Measurements from ENCODE around the gene ABLIM3.

ABLIM3 gene

DNA sequence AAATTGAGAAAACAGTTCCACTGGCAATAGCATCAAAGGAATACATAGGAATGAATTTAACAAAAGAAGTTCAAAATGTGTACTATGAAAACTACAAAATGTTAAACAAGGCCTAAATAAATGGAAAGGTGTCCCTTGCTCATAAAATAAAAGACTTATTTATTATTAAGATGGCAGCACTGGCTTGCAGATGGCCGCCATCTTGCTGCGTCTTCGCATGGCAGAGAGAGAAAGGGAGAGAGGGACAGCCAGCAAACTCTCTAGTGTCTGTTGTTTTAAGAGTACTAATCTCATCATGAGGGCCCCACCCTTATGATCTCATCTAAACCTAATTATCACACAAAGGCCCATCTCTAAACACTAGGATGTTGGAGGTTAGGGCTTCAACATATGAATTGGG is 47.1 kb downstream of the ABLIM3 start:
- DNase-seq (ENCODE audit: low read depth): no peak

DNA sequence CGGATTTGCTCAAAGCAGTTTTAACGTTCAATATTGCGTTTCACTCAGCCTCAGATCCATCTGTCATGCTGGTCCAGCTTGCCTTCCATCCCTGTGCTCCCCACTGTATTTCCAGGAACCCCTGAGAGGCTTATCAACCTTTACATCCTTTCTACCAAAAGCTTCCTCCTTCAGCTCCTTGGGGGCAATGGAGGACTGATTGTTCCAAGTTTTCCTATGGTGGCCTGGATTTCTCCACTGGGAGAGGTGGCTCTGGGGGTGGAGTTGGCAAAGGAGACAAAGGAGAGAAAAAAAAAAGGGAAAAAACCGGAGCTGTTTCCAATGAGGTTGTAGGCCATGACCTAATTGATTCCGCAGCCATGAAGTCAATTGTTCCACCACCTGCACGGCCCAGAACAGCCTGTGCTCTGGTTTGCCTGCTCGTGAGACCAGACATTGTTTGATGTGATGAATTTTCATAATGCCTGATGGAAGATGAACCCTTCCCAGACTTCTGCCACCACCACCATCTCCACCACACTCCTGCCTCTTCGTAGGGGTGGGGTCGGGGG is 54.1 kb downstream of the ABLIM3 start:
- no peak for DNase-seq (ENCODE audit: low read depth)

- DNase-seq (ENCODE audit: low read depth): no peak
These were observed 54.7 kb downstream of the ABLIM3 start for GRCh38 chr5:149195962-149196361.

DNA sequence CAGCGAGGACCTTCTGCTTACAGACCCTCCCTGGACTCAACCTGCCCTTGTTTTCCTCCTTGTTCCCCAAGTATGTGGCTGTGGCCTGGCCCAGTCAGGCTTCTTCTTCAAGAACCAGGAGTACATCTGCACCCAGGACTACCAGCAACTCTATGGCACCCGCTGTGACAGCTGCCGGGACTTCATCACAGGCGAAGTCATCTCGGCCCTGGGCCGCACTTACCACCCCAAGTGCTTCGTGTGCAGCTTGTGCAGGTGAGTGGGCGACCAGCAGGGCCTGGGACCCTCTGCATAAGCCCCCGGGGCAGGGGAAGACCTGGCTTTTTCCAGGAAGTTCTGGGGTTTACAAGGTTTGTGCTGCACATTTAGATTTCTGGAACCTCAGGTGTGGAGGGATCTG is 56.9 kb downstream of the ABLIM3 start:
- DNase-seq (ENCODE audit: low read depth): no peak

DNA sequence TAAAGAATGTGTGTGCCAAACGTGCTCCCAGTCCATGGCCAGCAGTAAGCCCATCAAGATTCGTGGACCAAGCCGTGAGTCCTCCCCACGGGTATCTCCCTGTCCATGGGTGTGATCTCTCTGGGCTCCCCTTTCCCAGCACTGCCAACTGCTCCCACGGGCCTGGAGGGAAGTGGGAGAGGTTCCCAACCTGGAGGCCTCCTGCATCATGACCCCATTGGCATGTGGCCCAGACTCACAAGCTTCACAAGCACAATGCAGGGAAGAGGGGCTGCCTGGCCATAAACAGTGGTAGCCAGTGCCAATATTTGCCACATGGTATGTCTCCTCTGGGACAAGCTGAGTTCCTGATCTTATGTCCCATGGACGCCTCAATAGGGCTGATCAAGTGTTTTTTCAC is 59.1 kb downstream of the ABLIM3 start:
- no peak for DNase-seq (ENCODE audit: low read depth)

- DNase-seq (ENCODE audit: low read depth): no peak
These were observed 59.9 kb downstream of the ABLIM3 start for GRCh38 chr5:149201121-149201637.

- DNase-seq (ENCODE audit: low read depth): no peak
These were observed 61.7 kb downstream of the ABLIM3 start for GRCh38 chr5:149202910-149203451.

GRCh38 chr5:149203921-149204441 is 62.7 kb downstream of the ABLIM3 start:
- DNase-seq (ENCODE audit: low read depth): no peak

DNA sequence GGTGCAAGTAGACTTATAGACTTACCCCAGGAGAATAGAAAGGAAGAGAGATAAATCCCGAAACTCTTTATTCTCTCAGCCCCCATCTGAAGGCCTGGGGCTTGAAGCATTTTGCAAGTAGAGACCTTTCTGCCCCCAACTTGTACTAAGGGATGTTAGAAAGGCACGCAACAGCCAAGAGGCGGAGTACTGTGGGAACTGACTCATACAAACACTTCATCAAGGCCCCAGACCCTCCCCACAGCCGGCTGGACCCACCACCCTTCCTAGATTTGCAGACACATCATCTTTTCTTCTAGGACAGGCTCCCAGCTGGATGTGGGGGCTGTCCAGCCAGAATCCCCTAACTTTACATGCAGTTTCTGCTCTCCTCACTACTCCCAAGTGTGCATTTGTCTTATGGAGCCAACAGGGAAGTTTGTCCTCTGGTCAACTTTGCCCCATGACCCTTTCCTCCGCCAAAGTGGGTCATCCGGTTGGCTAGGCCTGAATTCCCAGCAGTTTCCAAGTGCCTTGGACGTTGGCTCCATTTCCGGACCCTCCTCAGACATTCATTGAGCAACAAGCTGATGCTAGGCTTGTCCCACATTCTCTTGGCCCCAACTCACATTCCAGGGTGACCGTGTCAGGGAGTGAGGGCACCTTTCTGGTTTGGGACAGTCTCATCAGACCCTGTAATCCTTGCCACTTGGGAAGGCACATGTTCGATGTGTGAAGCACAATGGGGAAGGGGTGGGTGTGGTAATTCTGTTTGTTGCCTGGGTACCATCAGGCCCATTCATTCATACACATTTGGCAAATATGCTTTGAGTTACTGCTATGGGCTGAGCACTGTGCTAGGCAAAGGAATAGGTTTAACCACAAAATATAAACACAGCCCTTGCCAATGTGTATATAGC is 64.6 kb downstream of the ABLIM3 start:
- DNase-seq (ENCODE audit: low read depth): no peak

DNA sequence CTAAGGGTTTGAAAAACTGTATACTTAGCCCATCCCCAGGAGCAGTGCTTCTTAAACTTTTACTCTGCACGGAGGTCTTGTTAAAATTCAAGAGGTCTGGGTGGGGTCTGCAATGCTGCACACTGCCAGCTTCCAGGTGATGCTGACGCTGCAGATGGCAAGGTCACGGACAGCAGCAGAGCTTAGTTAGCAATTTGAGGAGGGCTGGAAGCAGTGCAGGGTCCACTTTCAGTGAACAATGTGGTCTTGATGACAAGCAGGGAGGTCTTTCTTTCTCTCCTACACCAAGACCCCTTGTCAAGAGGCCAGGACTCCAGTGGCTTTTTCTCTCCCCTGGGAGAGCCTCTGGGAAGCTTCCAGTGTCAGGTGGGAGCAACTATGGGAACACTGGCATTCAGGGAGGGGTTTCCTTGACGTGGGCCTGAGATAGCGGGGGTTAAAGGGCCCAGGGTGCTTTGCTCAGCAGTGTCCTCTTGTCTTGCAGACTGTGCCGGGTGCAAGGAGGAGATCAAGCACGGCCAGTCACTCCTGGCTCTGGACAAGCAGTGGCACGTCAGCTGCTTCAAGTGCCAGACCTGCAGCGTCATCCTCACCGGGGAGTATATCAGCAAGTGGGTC is 65.3 kb downstream of the ABLIM3 start:
- DNase-seq (ENCODE audit: low read depth): no peak

GRCh38 chr5:149207831-149208230 is 66.5 kb downstream of the ABLIM3 start:
- no peak for DNase-seq (ENCODE audit: low read depth)

GRCh38 chr5:149210225-149210624 is 68.9 kb downstream of the ABLIM3 start:
- DNase-seq (ENCODE audit: low read depth): no peak

DNA sequence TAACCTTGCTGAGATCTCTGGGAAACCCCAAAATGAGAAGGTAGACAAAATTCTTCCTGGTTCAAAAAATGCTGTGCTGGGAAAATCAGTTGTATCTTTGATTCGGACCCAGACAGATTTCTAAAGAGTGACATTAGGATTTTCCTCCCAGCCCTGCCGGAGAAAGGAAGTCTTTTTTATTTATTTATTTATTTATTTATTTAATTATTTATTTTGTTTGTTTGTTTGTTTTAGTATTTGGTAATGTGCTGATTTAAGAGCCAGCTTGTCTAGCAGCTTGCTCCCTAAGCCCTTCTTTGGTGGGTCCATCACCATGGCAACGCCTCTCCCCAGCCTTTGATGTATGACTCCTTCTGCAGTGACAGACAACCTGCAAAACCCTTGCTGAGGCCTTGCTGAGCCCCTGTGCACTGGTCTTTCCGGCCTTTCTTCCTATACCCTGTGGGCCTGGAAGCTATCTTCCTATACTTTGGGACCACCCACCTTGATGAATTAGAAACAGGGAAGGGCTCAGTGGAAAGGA is 69.7 kb downstream of the ABLIM3 start:
- no peak for DNase-seq (ENCODE audit: low read depth)

DNA sequence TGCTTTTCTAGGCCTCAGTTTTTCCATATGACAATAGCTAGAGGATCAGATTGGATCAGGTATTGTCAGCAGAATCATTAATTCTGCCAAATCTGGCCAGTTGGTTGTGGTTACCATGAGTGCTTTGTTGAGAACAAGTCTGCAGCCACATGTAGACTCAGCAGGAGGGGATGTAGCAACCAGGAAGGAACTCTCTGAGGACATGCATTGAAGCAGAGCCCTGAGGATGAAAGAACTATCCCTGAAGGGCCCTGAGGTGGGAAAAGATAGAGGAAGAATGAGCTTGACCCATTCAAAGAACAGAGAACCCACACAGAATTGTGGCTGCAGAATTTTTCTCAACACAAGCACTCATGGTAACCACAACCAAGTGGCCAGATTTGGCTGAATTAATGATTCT is 70.3 kb downstream of the ABLIM3 start:
- no peak for DNase-seq (ENCODE audit: low read depth)

- DNase-seq (ENCODE audit: low read depth): peak; percentile 97
These were observed 71.1 kb downstream of the ABLIM3 start for GRCh38 chr5:149212198-149212951.

DNA sequence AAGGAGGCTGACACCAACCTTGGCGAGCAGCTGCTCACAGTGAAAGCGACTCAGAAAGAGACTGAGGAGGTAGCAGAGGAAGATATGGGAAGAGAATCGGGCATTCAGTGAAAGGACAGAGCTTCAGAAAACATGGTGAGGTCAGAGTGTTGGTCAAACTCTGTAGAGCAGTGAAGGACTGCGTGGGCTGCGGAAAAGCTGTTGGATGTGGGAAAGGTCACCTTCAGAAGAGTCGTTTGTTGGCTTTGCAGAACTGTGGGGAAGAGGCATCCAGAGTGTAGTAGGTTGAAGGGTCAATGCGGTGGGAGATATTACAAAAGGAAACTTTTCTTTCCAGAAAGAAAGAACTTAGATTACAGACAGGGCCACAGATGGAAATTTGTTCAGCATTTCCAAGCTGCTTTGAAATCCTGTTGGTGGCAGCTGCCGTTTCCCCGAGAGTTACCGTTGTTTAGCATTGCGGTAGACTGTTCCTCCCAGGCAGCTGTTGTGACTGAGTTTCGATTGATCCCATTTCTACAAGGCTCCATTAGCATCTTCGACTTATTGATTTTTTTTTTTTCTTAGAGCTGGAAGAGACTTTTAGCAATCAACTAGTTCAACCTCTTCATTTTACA is 72.1 kb downstream of the ABLIM3 start:
- DNase-seq (ENCODE audit: low read depth): no peak

GRCh38 chr5:149215478-149216090 is 74.3 kb downstream of the ABLIM3 start:
- DNase-seq (ENCODE audit: low read depth): no peak

DNA sequence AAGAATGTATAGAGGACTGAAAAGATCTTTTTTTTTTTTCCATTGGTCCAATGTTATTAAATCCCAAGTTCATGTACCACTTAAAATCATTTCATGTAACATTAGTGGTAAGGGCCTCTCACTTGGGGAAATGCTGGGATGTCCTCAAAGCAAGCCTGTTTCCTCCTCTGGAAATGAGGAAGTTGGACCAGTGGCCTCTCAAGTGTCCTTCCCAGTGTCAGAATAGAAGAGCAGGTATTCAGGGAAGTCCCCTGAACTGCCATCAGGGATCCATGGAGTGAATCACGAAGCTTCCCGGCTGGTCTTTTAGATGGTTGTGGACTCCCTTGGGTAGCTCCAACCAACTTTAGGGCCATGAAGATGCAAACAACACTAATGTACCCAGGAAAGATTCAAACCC is 75.2 kb downstream of the ABLIM3 start:
- no peak for DNase-seq (ENCODE audit: low read depth)

DNA sequence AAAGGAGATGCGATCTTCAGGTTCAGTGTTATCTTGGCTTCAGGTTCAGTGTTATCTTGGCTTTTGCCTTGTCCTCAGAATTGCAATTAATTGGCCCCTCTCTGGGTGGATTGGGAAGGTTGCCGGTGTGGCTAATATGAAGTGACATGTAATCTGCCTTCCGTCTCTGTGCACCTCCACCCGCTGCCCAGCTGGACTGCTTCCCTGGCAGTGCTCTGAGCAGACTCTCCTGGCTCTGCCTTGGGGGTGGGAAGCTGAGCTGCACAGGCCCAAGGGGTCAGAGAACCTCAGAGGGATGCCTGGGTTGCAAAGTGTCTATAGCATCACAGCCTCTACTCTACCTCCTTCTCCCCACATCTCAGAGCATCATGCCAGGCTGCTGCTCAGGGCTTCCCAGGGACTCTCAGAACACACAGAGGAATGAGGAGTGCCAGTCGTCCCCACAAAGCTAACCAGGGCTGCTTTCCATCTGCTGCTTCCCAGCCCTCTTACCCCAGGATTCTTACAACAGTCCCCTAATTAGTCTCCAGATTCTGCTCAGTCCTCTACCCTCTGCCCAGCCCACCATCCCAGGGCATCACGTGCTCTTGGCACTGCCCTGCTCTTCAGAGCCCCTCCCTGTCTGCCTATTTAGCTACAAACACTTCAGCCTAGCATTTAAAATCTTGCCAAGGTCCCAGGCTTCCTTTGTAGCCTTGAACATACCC is 76.0 kb downstream of the ABLIM3 start:
- no peak for DNase-seq (ENCODE audit: low read depth)

DNA sequence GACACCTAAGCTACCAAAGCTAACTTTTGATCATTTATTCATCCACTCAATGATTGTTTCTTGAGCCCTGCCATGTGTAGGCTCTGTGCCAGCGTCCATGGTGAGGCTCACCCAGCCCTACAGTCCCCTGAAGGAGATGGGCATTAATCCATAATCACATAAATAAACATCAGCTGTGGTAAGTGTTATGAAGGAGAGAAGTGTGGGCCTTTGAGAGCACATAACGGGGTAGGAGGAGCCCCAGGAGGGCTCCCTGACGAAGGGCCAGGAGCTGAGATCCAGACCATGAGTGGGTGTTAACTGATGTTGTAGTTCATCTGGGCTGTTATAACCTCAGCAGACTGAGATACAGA is 76.5 kb downstream of the ABLIM3 start:
- DNase-seq (ENCODE audit: low read depth): no peak

Data from GM04504 (cell line).